IPS DF 4.7 (cell line): Measurements from ENCODE around the gene LHX6.

ENCODE experiments used
- DNase-seq: peaks from one replicate; pipeline ENCODE4 v3.0.0-alpha.2; 2013; ENCODE audit warnings: low spot score; ENCODE audit errors: extremely low read depth

Gene LHX6

DNA sequence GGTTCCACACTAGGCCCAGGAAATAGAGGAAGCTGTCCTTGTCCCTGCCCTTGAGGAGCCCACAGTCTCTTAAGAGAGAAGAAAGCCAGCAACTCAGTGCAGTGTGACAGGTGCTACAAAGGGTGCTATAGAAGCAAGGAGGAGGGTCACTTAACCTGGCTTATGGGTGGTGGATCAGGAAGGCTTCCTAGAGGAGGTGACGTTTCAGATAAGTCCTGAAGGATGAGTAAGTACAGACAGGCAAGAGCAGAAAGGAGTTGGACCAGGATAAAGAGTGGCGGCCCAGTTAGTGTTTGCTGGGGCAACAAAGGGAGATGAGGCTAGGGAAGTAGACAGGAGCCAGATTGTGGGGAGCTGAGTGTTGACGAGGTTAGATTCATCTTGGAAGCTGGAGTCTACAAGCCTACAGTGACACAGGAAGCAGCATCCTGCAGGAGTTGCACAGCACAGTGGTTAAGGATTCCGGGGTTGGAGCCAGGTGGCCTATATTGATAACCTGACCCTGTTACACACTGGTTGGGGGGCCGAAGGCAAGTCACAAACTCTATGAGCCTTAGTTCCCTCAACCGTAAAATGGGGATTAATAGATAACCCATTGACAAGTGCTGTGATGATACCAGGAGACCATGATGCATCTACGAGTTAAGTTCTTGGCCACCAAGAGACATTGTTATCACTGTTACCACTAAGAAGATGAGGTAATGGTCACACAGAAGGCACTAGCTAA is 5.4 kb upstream of the LHX6 start:
- DNase-seq: no peak

GRCh38 chr9:122232796-122233306 is 4.1 kb upstream of the LHX6 start:
- no peak for DNase-seq

DNA sequence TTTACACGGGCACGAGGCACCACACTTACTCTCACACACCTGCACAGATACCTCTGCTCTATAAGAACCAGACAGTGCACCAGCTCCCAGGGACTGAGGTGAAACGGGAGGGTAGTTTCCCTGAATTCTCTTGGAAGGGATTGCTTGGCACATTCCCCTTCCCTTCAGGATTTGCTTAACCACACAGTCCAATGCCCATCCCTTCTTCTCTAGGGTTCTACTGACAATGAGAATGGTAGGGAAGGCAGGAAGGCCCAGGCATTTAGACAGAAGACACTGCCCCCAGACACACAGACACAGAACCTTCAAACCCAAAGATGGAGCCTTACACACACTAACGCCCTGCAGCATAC is 704 bp upstream of the LHX6 start:
- DNase-seq: no peak

- no peak for DNase-seq
Observed at GRCh38 chr9:122228191-122228567, 578 bp downstream of the LHX6 start.

DNA sequence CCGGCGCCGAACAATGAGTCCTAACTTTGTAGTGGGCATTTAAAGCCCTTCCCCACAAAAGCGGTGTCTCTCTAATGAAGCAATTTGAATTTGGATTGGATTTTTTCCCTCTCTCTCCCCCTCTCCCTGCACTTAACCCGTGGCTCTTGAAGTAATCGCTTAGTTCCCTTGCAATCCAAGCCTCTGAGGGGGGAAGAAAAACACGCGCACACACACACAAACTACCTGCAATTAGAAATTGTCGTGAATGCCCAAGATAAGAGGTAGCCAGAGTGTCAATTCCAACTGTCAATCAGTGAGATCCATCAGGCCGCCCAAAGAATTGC is 1.2 kb downstream of the LHX6 start:
- no peak for DNase-seq

GRCh38 chr9:122226758-122227574 is 1.8 kb downstream of the LHX6 start:
- DNase-seq: no peak

- no peak for DNase-seq
Observed at GRCh38 chr9:122226142-122226757, 2.5 kb downstream of the LHX6 start.

DNA sequence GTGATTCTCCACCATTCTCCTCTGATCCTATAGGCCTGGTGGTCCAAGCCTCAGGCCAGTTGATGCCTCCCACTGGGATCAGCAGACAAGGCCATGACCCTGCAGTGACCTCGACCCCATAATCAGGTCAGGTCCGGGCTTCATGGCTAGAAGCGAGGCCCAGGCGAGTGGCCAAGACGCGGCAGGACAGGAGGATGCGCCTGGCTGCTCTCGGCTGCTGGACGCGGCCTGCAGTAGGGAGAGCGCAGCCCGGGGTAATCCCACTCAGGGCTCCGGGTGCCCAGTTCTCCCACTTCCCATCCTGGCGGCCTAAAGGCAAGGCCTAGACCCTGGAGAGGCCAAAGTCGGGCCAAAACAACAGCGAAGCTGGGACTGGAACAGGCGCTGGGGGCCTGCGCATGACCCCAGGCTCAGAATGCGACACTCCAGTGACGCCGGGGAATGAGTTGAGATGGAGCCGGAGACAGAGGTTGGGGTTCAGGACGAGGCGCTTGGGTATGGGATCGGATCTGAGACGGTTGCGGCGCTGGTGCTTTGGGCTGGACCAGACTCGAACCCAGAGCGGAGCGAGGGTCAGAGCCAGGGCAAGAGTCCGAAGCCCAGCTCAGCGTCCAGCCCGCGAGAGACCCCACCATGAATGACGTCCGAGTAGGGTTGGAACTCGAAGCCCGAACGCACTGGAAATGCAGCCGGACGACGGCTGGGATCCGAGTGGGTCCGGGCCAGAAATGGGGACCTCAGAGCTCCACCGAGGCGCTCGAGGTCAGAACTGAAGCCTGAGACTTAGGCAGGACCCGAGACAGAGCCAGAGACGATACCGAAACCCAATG is 3.2 kb downstream of the LHX6 start:
- DNase-seq: no peak

- DNase-seq: no peak
Observed at GRCh38 chr9:122223435-122223834, 5.3 kb downstream of the LHX6 start.

DNA sequence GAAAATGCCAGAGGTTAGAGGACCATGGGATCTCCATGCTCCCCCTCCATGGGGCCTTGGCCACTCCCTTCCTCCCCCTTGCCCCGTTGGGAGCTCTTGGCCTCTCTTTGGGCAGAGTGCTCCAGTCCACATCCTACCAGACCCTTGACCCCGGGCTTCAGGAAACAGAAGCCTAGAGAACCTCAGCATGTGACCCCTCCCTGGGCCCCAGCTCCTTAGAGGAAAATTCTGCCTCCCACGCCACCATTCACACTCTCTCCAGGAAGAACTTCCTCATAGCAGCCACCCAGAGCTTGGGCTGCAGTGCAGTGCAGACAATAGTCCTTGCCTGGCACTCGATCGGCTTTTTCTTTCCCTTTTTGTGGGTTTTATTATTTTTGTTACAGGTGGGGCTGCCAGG is 6.0 kb downstream of the LHX6 start:
- no peak for DNase-seq

- DNase-seq: no peak
Observed at GRCh38 chr9:122221183-122221811, 7.5 kb downstream of the LHX6 start.

GRCh38 chr9:122220673-122221182 is 8.0 kb downstream of the LHX6 start:
- no peak for DNase-seq

- DNase-seq: no peak
Observed at GRCh38 chr9:122219856-122220672, 8.7 kb downstream of the LHX6 start.

DNA sequence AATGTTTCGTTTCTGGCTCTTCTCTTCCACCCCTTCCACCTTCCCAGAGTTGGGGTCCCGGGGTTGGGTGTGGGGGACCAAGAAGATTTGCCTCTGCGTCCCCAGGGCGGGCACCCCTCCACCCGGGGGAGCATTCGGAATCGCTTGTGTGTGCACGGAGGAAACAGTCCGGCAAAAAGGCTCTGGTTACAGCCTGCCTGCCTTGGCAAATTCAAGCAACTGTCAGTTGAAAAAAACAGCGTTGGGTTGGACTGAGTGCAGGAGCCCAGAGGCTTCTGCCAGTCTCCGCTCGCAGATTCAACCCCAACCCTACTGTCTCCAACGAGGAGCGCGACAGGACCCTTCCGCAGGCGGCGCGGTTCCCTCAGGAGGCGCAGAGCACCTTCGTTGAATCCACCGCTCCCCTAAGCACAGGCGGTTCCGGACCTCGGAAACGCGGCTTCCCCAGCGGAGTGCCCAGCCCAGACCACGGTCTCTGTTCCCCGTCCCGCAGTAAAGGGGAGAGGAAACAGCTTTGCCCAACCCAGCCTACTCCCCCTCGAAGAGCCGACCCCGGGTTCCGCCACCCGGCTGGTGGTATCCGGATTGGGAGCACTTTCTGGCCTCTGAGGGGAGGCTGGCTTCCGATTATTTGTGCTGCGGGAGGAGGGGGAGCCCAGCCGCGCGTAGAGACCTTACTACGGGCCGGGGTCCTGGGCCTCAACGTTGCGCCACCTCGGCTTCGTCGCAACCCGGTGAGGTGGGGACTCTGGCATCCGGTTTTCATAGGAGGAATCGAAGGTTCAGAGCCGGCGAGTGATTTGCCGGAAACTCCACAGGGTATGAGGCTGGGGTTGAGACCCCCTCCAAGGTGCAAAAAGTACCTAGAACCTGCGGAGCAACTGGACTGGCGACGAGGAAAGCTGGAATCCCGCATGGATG is 9.6 kb downstream of the LHX6 start:
- DNase-seq: no peak

DNA sequence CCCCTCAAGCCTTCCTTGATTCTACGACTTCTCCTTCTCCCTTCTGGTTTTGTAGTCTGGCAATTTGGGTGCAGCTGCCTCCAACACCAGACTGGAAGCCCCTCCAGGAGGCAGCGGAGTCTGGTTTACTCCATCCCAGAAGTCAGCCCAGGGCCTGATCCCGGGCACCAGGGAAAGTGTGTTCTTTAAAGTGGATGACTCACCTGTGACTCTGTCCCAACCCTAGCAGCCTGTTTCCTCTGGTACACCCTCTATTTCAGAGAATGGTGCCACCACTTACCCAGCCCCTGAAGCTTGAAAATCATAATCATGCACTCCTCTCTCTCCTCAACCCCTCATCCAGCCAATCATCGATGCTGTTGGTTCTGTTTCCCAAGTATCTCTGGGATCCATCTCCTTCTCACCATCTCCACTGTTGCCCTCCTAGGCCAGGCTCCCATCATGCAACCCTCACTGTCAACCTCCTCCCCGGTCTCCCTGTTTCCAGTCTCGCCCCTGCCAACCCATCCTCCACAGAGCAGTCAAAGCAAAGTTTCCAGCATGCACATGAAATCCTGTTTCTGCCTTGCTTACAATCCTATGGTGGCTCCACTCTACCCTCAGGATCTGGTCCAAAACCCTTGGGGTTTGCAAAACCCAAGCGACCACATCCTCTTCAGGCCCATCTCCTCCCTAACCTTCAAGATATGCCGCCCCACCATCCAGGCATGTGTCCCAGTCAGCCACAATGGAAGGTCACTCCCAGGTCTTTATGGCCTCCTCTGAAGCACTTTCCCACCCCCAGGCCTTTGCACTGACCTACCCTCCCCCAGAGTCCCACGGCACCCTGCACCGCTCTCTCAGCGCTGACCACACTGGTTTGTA is 10.5 kb downstream of the LHX6 start:
- DNase-seq: no peak

DNA sequence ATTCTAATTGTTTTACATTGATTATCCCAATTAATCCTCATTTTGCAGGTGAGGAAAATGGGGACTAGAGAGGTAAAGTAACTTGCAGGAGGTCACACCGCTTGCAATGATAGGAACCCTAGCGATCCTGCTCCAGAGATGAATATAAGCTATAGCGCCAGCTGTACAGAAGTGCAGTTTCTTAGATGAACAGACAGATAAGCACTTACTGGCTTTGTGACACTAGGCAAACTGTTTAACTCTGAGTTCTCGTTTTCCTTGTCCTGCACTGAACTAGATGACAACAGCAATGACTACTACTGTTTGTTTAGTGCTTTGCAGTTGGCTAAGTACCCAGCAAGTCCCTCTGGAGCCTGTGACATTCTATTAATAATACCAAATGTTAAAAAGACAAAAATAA is 11.1 kb downstream of the LHX6 start:
- no peak for DNase-seq

DNA sequence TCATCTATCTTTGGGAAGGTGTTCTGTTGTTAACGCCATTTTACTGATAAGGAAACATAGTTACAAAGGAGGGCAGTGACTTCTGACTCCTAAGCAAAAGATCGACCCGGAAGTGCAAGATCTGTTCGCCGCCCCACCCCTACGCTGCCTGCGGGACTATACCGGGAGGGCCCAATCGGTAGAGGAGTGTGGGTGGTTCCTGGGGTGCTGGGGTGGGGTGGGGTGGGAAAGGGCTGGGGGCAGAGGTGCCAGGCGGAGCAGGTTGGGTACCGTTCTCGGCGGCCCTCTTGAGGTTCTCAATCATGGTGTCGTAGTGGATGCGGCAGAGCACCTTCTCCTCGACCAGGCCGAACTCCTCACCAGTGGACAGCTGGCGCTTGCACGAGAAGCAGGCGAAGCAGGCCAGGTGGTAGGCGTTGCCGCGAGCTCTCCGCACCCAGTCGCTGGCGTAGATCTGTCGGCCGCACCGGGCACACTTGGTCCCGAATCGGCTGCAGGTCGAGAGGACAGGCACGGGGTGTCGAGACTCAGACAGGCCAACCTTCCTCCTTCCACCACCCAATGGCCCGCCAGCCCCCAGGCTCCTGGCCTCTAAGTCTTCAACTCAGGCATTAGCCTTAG is 11.8 kb downstream of the LHX6 start:
- DNase-seq: no peak
